ENCODE measurements around the gene TMEM176A.

Gene TMEM176A

GRCh38 chr7:150849204-150849775 is 48.7 kb downstream of the TMEM176A start:
- no peak for DNase-seq (ENCODE audit: low spot score)

- DNase-seq (ENCODE audit: low spot score): no peak
Observed at GRCh38 chr7:150850273-150850672, 49.7 kb downstream of the TMEM176A start.

GRCh38 chr7:150851492-150852370 is 51.2 kb downstream of the TMEM176A start:
- DNase-seq (ENCODE audit: low spot score): no peak

GRCh38 chr7:150852371-150852905 is 51.9 kb downstream of the TMEM176A start, which contains the start of gene AOC1:
Gene AOC1 (plus strand): TSS chr7:150852517. CDS start chr7:150856471, 3,954 bp downstream.
- DNase-seq (ENCODE audit: low spot score): no peak

GRCh38 chr7:150854066-150855000 is 53.8 kb downstream of the TMEM176A start:
- no peak for DNase-seq (ENCODE audit: low spot score)

Data from pons (tissue), 1 donor.